Tibial nerve (tissue), 4 donors: ENCODE measurements around the gene NCAM2.

ENCODE experiments used
- CTCF ChIP-seq, 5 experiments: fragments of 200-600 bp in 3 of 5; fragments of 450-650 bp in 2 of 5; sonication (generic) in 3 of 5; IDR thresholded peaks; one replicate each; pipeline ENCODE4 v1.5.1; 2016 to 2019; ENCODE audit warnings: antibody characterized with exemption in 5 of 5, mild to moderate bottlenecking in 3 of 5, moderate library complexity in 2 of 5
- EP300 ChIP-seq, 2 donors: sonication (generic); formaldehyde crosslinking; IDR thresholded peaks; one replicate each; pipeline ENCODE4 v1.6.1; 2017; ENCODE audit warnings: antibody characterized with exemption in 2 of 2, mild to moderate bottlenecking in 1 of 2

DNA sequence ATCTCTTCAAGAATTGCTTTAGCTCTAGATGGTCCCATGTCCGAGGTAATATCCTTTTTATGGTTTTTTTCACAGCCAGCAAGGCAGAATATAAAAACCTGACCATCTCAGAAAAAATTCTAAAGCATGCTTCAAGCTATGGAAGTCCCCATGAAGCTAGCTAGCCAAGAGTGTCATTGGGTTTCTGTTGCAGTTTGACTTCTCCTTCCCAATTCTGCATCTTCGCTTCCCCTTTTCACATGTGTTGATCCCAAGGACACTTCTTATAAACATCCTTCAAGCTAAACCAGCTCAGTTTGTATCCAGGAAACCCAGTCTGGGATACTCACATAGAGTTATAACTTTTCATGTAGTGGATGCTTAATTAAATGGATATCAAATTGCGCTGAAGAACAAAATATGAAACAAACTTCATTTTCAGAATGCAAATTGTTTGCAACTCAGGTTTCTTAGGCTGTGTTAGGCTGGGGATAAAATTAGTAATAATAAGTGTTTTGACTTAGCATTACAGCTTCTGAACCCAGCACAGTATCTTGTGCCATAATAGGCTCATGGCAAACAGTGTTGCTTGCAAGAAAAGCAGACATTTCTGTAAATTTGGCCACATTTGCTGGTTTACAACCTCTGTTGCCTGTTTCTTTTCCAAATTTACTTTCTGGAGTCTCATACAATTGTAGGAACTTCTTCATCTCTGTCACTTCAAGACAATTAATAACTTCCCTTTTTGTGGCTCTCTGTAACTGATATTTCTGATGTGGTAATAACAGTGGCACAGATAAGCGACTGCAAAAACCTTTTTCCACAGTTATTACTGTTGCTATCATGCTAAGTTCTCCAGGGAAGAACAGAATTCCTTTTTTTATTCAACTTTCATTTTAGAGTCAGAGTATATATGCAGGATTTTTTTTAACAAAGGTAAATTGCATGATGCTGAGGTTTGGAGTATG lies 53.2 kb downstream of the NCAM2 start:
- TF ChIP-seq CTCF (IDR thresholded peaks at IDR 0.05) = no peak
- no peak for TF ChIP-seq EP300 (IDR thresholded peaks at IDR 0.05)
